Activated CD4-positive, alpha-beta T cell treated with anti-CD3 and anti-CD28 coated beads, Interleukin-2, amount 10 ng/mL, durations not matched to agents 24 days and 14 days (primary cell): ENCODE results near the gene CCDC154. TPM values are rescaled to one million over a fixed set of nuclear protein-coding genes. Genes with fewer than 3 reads are reported as not detected.

Experiments
- DNase-seq: peaks from one replicate; pipeline ENCODE4 v3.0.0; 2022
- H3K27ac Mint-ChIP-seq: one replicate; pipeline ENCODE4 v1.8.0; 2022; ENCODE audit warnings: mild to moderate bottlenecking, mixed read lengths
- H3K27me3 Mint-ChIP-seq: one replicate; pipeline ENCODE4 v1.8.0; 2022; ENCODE audit warnings: mixed read lengths
- H3K36me3 Mint-ChIP-seq: one replicate; pipeline ENCODE4 v1.8.0; 2022; ENCODE audit warnings: low read depth, mild to moderate bottlenecking, mixed read lengths
- H3K4me1 Mint-ChIP-seq: one replicate; pipeline ENCODE4 v1.8.0; 2021; ENCODE audit warnings: mixed read lengths
- H3K4me3 Mint-ChIP-seq: one replicate; pipeline ENCODE4 v1.8.0; 2022; ENCODE audit warnings: mild to moderate bottlenecking, moderate library complexity, mixed read lengths
- H3K9me3 Mint-ChIP-seq: one replicate; pipeline ENCODE4 v1.8.0; 2021; ENCODE audit warnings: mixed read lengths
- intact Hi-C: fragments of 100-400 bp; cut with micrococcal nuclease; formaldehyde crosslinking; loops from one replicate; pipeline ENCODE4 v1.15.1; 2023
- total RNA-seq: library from RNA; stranded (reverse); gene quantifications from 2 replicates; pipeline ENCODE4 v1.2.3, GENCODE V29; 2022

The CCDC154 gene
- total RNA-seq, 1 donor from 2014 or later, result 2.3 TPM

GRCh38 chr16:1454561-1454960 lies 10.2 kb upstream of the CCDC154 start:
- Mint-ChIP-seq H3K9me3 (no peaks in the 10 kb centered on the region), H3K27me3 (no peaks in the 10 kb centered on the region), H3K36me3 (peaks cover 3% of the 10 kb centered on the region), H3K27ac (no peak overlapping the region), H3K4me3 (no peak overlapping the region), H3K4me1 (peaks cover 4% of the 10 kb centered on the region)
- DNase-seq, result no peak
- intact Hi-C loops, result no loop called here

- no peaks in the 10 kb centered on the region for H3K27me3 Mint-ChIP-seq
- no peaks in the 10 kb centered on the region for H3K9me3 Mint-ChIP-seq
- intact Hi-C loops, result no loop called here
- peaks cover 3% of the 10 kb centered on the region for H3K36me3 Mint-ChIP-seq
- H3K4me1 Mint-ChIP-seq, result no peaks in the 10 kb centered on the region
- no peak overlapping the region for H3K4me3 Mint-ChIP-seq
- no peak overlapping the region for H3K27ac Mint-ChIP-seq
- no peak for DNase-seq
These were observed 9.0 kb upstream of the CCDC154 start for GRCh38 chr16:1453316-1453715.

GRCh38 chr16:1452530-1452929 lies 8.2 kb upstream of the CCDC154 start:
- peaks cover 3% of the 10 kb centered on the region for H3K36me3 Mint-ChIP-seq
- no peaks in the 10 kb centered on the region for H3K4me1 Mint-ChIP-seq
- DNase-seq, result no peak
- H3K27ac Mint-ChIP-seq, result no peak overlapping the region
- H3K4me3 Mint-ChIP-seq, result no peak overlapping the region
- no peaks in the 10 kb centered on the region for H3K27me3 Mint-ChIP-seq
- H3K9me3 Mint-ChIP-seq, result no peaks in the 10 kb centered on the region
- intact Hi-C loops, result no loop called here

GRCh38 chr16:1451702-1452392 lies 7.5 kb upstream of the CCDC154 start:
- no peak overlapping the region for H3K4me3 Mint-ChIP-seq
- no peak for DNase-seq
- H3K36me3 Mint-ChIP-seq, result peaks cover 3% of the 10 kb centered on the region
- no peaks in the 10 kb centered on the region for H3K4me1 Mint-ChIP-seq
- H3K9me3 Mint-ChIP-seq, result no peaks in the 10 kb centered on the region
- no peak overlapping the region for H3K27ac Mint-ChIP-seq
- no peaks in the 10 kb centered on the region for H3K27me3 Mint-ChIP-seq
- intact Hi-C loops, result no loop called here

- no peaks in the 10 kb centered on the region for H3K9me3 Mint-ChIP-seq
- no peak overlapping the region for H3K4me3 Mint-ChIP-seq
- DNase-seq, result no peak
- intact Hi-C loops, result no loop called here
- H3K27me3 Mint-ChIP-seq, result no peaks in the 10 kb centered on the region
- H3K36me3 Mint-ChIP-seq, result peaks cover 3% of the 10 kb centered on the region
- no peaks in the 10 kb centered on the region for H3K4me1 Mint-ChIP-seq
- no peak overlapping the region for H3K27ac Mint-ChIP-seq
These were observed 6.5 kb upstream of the CCDC154 start for GRCh38 chr16:1450841-1451240.

GRCh38 chr16:1450218-1450617 lies 5.9 kb upstream of the CCDC154 start:
- Mint-ChIP-seq H3K4me3 (no peak overlapping the region), H3K4me1 (no peaks in the 10 kb centered on the region), H3K36me3 (peaks cover 3% of the 10 kb centered on the region), H3K27ac (no peak overlapping the region), H3K27me3 (no peaks in the 10 kb centered on the region), H3K9me3 (no peaks in the 10 kb centered on the region)
- no peak for DNase-seq
- intact Hi-C loops, result no loop called here

- no peak overlapping the region for H3K4me3 Mint-ChIP-seq
- no peak for DNase-seq
- H3K9me3 Mint-ChIP-seq, result no peaks in the 10 kb centered on the region
- intact Hi-C loops, result no loop called here
- no peaks in the 10 kb centered on the region for H3K27me3 Mint-ChIP-seq
- H3K4me1 Mint-ChIP-seq, result no peaks in the 10 kb centered on the region
- H3K27ac Mint-ChIP-seq, result no peak overlapping the region
- peaks cover 2% of the 10 kb centered on the region for H3K36me3 Mint-ChIP-seq
These were observed 4.9 kb upstream of the CCDC154 start for GRCh38 chr16:1449201-1449788.

GRCh38 chr16:1448536-1449116 lies 4.3 kb upstream of the CCDC154 start:
- Mint-ChIP-seq H3K9me3 (no peaks in the 10 kb centered on the region), H3K4me3 (no peak overlapping the region), H3K27me3 (no peaks in the 10 kb centered on the region), H3K27ac (no peak overlapping the region), H3K4me1 (no peaks in the 10 kb centered on the region), H3K36me3 (peaks cover 2% of the 10 kb centered on the region)
- DNase-seq, result no peak
- intact Hi-C loops, result no loop called here

- H3K9me3 Mint-ChIP-seq, result no peaks in the 10 kb centered on the region
- H3K4me3 Mint-ChIP-seq, result no peak overlapping the region
- intact Hi-C loops, result no loop called here
- H3K27ac Mint-ChIP-seq, result no peak overlapping the region
- no peaks in the 10 kb centered on the region for H3K27me3 Mint-ChIP-seq
- H3K36me3 Mint-ChIP-seq, result peaks cover 2% of the 10 kb centered on the region
- DNase-seq, result no peak
- H3K4me1 Mint-ChIP-seq, result no peaks in the 10 kb centered on the region
These were observed 3.6 kb upstream of the CCDC154 start for GRCh38 chr16:1447965-1448364.

GRCh38 chr16:1446296-1447080 lies 2.1 kb upstream of the CCDC154 start:
- DNase-seq, result no peak
- no peak overlapping the region for H3K27ac Mint-ChIP-seq
- H3K4me1 Mint-ChIP-seq, result no peaks in the 10 kb centered on the region
- intact Hi-C loops, result no loop called here
- no peaks in the 10 kb centered on the region for H3K27me3 Mint-ChIP-seq
- H3K36me3 Mint-ChIP-seq, result peaks cover 2% of the 10 kb centered on the region
- H3K4me3 Mint-ChIP-seq, result no peak overlapping the region
- H3K9me3 Mint-ChIP-seq, result no peaks in the 10 kb centered on the region

- peaks cover 2% of the 10 kb centered on the region for H3K36me3 Mint-ChIP-seq
- no peak for DNase-seq
- H3K27ac Mint-ChIP-seq, result no peak overlapping the region
- no peaks in the 10 kb centered on the region for H3K4me1 Mint-ChIP-seq
- intact Hi-C loops, result no loop called here
- H3K4me3 Mint-ChIP-seq, result no peak overlapping the region
- no peaks in the 10 kb centered on the region for H3K27me3 Mint-ChIP-seq
- no peaks in the 10 kb centered on the region for H3K9me3 Mint-ChIP-seq
These were observed 1.3 kb upstream of the CCDC154 start for GRCh38 chr16:1445518-1446203.

- no peaks in the 10 kb centered on the region for H3K36me3 Mint-ChIP-seq
- H3K9me3 Mint-ChIP-seq, result no peaks in the 10 kb centered on the region
- DNase-seq, result no peak
- no peaks in the 10 kb centered on the region for H3K4me1 Mint-ChIP-seq
- intact Hi-C loops, result no loop called here
- no peak overlapping the region for H3K27ac Mint-ChIP-seq
- H3K4me3 Mint-ChIP-seq, result no peak overlapping the region
- no peaks in the 10 kb centered on the region for H3K27me3 Mint-ChIP-seq
These were observed 568 bp upstream of the CCDC154 start for GRCh38 chr16:1444730-1445517.

- H3K9me3 Mint-ChIP-seq, result no peaks in the 10 kb centered on the region
- intact Hi-C loops, result no loop called here
- no peaks in the 10 kb centered on the region for H3K36me3 Mint-ChIP-seq
- no peak overlapping the region for H3K27ac Mint-ChIP-seq
- no peaks in the 10 kb centered on the region for H3K4me1 Mint-ChIP-seq
- no peak overlapping the region for H3K4me3 Mint-ChIP-seq
- DNase-seq, result no peak
- no peaks in the 10 kb centered on the region for H3K27me3 Mint-ChIP-seq
These were observed 868 bp downstream of the CCDC154 start for GRCh38 chr16:1443403-1443973.
